ENCODE measurements around the gene LIPC.

Gene LIPC

GRCh38 chr15:58532126-58532525, 100.3 kb downstream of the LIPC start:
- H3K27me3 Mint-ChIP-seq: no peaks in the 10 kb centered on the region
- no peak overlapping the region for H3K27ac Mint-ChIP-seq
- DNase-seq: no peak
- H3K9me3 Mint-ChIP-seq: no peaks in the 10 kb centered on the region
- no peak overlapping the region for H3K4me3 Mint-ChIP-seq
- no peaks in the 10 kb centered on the region for H3K4me1 Mint-ChIP-seq (ENCODE audit: low read depth)
- no peaks in the 10 kb centered on the region for H3K36me3 Mint-ChIP-seq (ENCODE audit: low read depth)

GRCh38 chr15:58534556-58534955, 102.8 kb downstream of the LIPC start:
- Mint-ChIP-seq H3K9me3 (no peaks in the 10 kb centered on the region), H3K4me3 (no peak overlapping the region), H3K27ac (no peak overlapping the region), H3K4me1 (ENCODE audit: low read depth) (no peaks in the 10 kb centered on the region), H3K27me3 (no peaks in the 10 kb centered on the region), H3K36me3 (ENCODE audit: low read depth) (no peaks in the 10 kb centered on the region)
- no peak for DNase-seq

GRCh38 chr15:58535337-58535736, 103.5 kb downstream of the LIPC start:
- H3K27ac Mint-ChIP-seq: no peak overlapping the region
- no peaks in the 10 kb centered on the region for H3K4me1 Mint-ChIP-seq (ENCODE audit: low read depth)
- no peaks in the 10 kb centered on the region for H3K9me3 Mint-ChIP-seq
- DNase-seq: no peak
- no peaks in the 10 kb centered on the region for H3K36me3 Mint-ChIP-seq (ENCODE audit: low read depth)
- H3K4me3 Mint-ChIP-seq: no peak overlapping the region
- no peaks in the 10 kb centered on the region for H3K27me3 Mint-ChIP-seq

- H3K36me3 Mint-ChIP-seq (ENCODE audit: low read depth): no peaks in the 10 kb centered on the region
- H3K9me3 Mint-ChIP-seq: no peaks in the 10 kb centered on the region
- no peaks in the 10 kb centered on the region for H3K27me3 Mint-ChIP-seq
- H3K4me3 Mint-ChIP-seq: no peak overlapping the region
- no peaks in the 10 kb centered on the region for H3K4me1 Mint-ChIP-seq (ENCODE audit: low read depth)
- no peak overlapping the region for H3K27ac Mint-ChIP-seq
- DNase-seq: no peak
These were observed 104.1 kb downstream of the LIPC start for GRCh38 chr15:58535894-58536293.

GRCh38 chr15:58536414-58536813, 104.6 kb downstream of the LIPC start:
- H3K4me3 Mint-ChIP-seq: no peak overlapping the region
- H3K27me3 Mint-ChIP-seq: no peaks in the 10 kb centered on the region
- no peak overlapping the region for H3K27ac Mint-ChIP-seq
- DNase-seq: no peak
- H3K36me3 Mint-ChIP-seq (ENCODE audit: low read depth): no peaks in the 10 kb centered on the region
- H3K4me1 Mint-ChIP-seq (ENCODE audit: low read depth): no peaks in the 10 kb centered on the region
- no peaks in the 10 kb centered on the region for H3K9me3 Mint-ChIP-seq

GRCh38 chr15:58537033-58537432, 105.2 kb downstream of the LIPC start:
- H3K4me3 Mint-ChIP-seq: no peak overlapping the region

GRCh38 chr15:58538225-58538727, 106.5 kb downstream of the LIPC start:
- H3K9me3 Mint-ChIP-seq: no peaks in the 10 kb centered on the region
- no peak overlapping the region for H3K4me3 Mint-ChIP-seq
- H3K27ac Mint-ChIP-seq: no peak overlapping the region
- no peaks in the 10 kb centered on the region for H3K27me3 Mint-ChIP-seq
- H3K36me3 Mint-ChIP-seq (ENCODE audit: low read depth): no peaks in the 10 kb centered on the region
- no peaks in the 10 kb centered on the region for H3K4me1 Mint-ChIP-seq (ENCODE audit: low read depth)
- DNase-seq: no peak

More at GRCh38 chr15:58537033-58537432, 105.2 kb downstream of the LIPC start:
- DNase-seq: no peak
- Mint-ChIP-seq H3K9me3 (no peaks in the 10 kb centered on the region), H3K36me3 (ENCODE audit: low read depth) (no peaks in the 10 kb centered on the region), H3K27me3 (no peaks in the 10 kb centered on the region), H3K4me1 (ENCODE audit: low read depth) (no peaks in the 10 kb centered on the region), H3K27ac (no peak overlapping the region)

GRCh38 chr15:58538901-58539300, 107.1 kb downstream of the LIPC start:
- Mint-ChIP-seq H3K9me3 (no peaks in the 10 kb centered on the region), H3K27ac (no peak overlapping the region), H3K4me1 (ENCODE audit: low read depth) (no peaks in the 10 kb centered on the region), H3K4me3 (no peak overlapping the region), H3K27me3 (no peaks in the 10 kb centered on the region), H3K36me3 (ENCODE audit: low read depth) (no peaks in the 10 kb centered on the region)
- DNase-seq: no peak

GRCh38 chr15:58539548-58539947, 107.8 kb downstream of the LIPC start:
- no peak for DNase-seq
- Mint-ChIP-seq H3K4me3 (no peak overlapping the region), H3K27ac (no peak overlapping the region), H3K27me3 (no peaks in the 10 kb centered on the region), H3K9me3 (no peaks in the 10 kb centered on the region), H3K4me1 (ENCODE audit: low read depth) (peaks cover under 1% of the 10 kb centered on the region), H3K36me3 (ENCODE audit: low read depth) (no peaks in the 10 kb centered on the region)

- Mint-ChIP-seq H3K27me3 (no peaks in the 10 kb centered on the region), H3K27ac (no peak overlapping the region), H3K36me3 (ENCODE audit: low read depth) (no peaks in the 10 kb centered on the region), H3K9me3 (no peaks in the 10 kb centered on the region), H3K4me1 (ENCODE audit: low read depth) (peaks cover 18% of the 10 kb centered on the region), H3K4me3 (no peak overlapping the region)
- DNase-seq: no peak
These were observed 109.8 kb downstream of the LIPC start for GRCh38 chr15:58541410-58542087.

- Mint-ChIP-seq H3K36me3 (ENCODE audit: low read depth) (no peaks in the 10 kb centered on the region), H3K27me3 (no peaks in the 10 kb centered on the region), H3K27ac (no peak overlapping the region), H3K4me1 (ENCODE audit: low read depth) (peaks cover 19% of the 10 kb centered on the region), H3K4me3 (no peak overlapping the region), H3K9me3 (no peaks in the 10 kb centered on the region)
- DNase-seq: no peak
These were observed 112.0 kb downstream of the LIPC start for GRCh38 chr15:58543664-58544335.

GRCh38 chr15:58544756-58545155, 113.0 kb downstream of the LIPC start:
- DNase-seq: no peak
- no peaks in the 10 kb centered on the region for H3K36me3 Mint-ChIP-seq (ENCODE audit: low read depth)
- no peak overlapping the region for H3K4me3 Mint-ChIP-seq
- H3K4me1 Mint-ChIP-seq (ENCODE audit: low read depth): peaks cover 19% of the 10 kb centered on the region
- H3K9me3 Mint-ChIP-seq: no peaks in the 10 kb centered on the region
- no peaks in the 10 kb centered on the region for H3K27me3 Mint-ChIP-seq
- peak overlapping the region; percentile 77 for H3K27ac Mint-ChIP-seq

GRCh38 chr15:58545307-58546065, 113.7 kb downstream of the LIPC start:
- Mint-ChIP-seq H3K4me1 (ENCODE audit: low read depth) (peaks cover 19% of the 10 kb centered on the region), H3K4me3 (no peak overlapping the region), H3K27me3 (no peaks in the 10 kb centered on the region), H3K27ac (peak overlapping the region; percentile 77), H3K9me3 (no peaks in the 10 kb centered on the region), H3K36me3 (ENCODE audit: low read depth) (no peaks in the 10 kb centered on the region)
- peak; percentile 41 for DNase-seq

- Mint-ChIP-seq H3K27ac (peak overlapping the region; percentile 77), H3K4me1 (ENCODE audit: low read depth) (peaks cover 22% of the 10 kb centered on the region), H3K4me3 (no peak overlapping the region), H3K27me3 (no peaks in the 10 kb centered on the region), H3K9me3 (no peaks in the 10 kb centered on the region), H3K36me3 (ENCODE audit: low read depth) (no peaks in the 10 kb centered on the region)
- no peak for DNase-seq
These were observed 114.3 kb downstream of the LIPC start for GRCh38 chr15:58546066-58546591.
